Non-pigmented ciliary epithelial cell (primary cell): Measurements from ENCODE around the gene CD36.
"Not testable (repeated sequence)": the region's sequence is repeated elsewhere in the genome, so short reads cannot be mapped to it uniquely, and the experiment has no call there.

Source experiments
- DNase-seq: peaks from one replicate; pipeline ENCODE4 v3.0.0-alpha.2; 2010; ENCODE audit warnings: low read depth

The CD36 gene

DNA sequence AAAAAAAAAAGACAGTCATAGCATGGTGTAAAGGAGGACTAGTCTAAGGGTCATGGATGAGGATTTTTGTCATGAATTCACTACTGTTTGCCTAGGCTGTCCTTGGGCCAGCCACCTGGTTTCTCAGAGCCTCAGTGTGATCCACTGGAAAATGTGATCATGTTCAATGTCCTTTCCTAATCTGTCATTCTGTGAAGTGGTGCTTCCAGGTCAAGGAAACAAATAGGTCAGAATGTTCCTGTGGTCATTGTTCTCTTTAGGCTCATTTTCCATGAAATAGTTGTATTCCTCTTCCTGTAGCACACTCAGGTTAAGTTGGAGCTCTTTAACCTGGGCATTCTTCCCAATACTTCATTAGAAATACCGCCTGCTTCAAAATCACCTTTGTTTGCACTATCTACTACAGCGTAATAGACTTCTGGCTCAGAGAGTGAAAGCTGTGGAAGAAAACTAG, 16.5 kb downstream of the CD36 start:
- DNase-seq = no peak

DNA sequence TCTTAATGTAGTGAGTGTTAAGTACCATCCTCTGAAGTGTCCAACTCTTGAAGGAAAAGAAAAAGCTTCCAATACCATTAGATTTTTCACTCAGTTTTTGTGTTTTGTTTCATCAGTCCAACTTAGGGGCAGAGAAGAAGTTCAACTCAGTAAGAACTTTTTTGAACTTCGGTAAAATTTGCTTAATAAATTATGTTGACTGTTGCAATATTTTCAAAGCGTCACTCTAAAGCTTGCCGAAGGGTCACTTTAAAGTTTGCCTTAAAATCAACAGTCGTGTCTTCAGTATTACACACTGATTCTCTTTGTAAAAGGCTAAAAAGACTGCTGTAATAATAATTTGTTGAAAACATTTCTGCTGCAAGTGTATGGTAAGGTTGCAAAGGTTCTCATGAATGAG, 17.6 kb downstream of the CD36 start:
- DNase-seq = no peak

DNA sequence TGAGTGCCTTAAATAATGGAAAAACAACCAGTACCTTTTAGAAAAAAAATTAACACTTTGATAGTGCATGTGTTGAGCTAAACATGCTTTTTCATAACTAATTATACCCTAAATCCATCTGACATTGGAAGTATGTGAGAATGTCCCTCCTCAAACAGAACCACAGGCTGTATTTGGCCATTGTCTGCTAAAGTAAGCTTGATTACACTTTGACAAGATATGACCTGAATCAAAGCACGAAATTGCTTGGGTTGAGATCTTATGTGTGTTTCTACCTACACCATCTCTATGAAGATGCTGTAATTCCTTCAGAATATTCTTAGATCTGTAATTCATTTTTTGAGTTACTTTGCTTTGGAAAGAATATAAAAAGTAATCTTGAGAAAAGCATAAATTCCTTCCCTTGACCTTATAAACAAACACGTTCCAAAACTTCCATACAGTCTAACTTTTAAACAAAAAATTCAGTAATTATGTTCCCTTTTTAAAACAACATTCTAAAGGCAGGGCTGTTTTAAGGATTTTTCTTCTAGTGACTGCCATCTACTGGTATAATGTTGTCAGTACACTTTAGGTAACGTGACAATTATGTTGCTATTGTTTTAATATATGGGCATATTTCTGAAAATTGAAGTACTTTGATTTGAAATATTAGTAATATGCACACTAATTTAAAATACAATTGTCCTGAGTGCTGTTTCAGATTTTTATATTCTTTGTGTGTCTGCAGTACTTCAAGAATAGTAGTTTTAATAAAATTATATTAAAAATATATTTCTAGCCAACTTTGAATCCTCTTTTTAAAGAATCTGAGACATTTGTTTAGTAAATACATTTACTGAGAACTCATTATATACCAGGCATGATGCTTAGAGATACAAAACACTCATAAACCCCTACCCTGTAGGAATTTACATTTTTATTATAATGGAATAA, 20.9 kb downstream of the CD36 start:
- DNase-seq = no peak

DNA sequence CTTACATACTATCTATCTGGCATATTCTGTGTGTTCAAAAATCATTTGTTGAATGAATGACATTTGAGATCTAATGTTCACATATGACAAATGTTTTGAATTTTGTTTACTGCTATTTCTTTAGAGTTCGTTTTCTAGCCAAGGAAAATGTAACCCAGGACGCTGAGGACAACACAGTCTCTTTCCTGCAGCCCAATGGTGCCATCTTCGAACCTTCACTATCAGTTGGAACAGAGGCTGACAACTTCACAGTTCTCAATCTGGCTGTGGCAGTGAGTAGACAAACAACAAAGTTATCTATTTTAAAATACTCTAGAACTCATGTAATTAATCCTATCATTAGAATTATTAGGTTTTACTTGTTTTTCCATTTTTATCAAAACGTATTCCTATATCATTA, 22.5 kb downstream of the CD36 start:
- DNase-seq = no peak

DNA sequence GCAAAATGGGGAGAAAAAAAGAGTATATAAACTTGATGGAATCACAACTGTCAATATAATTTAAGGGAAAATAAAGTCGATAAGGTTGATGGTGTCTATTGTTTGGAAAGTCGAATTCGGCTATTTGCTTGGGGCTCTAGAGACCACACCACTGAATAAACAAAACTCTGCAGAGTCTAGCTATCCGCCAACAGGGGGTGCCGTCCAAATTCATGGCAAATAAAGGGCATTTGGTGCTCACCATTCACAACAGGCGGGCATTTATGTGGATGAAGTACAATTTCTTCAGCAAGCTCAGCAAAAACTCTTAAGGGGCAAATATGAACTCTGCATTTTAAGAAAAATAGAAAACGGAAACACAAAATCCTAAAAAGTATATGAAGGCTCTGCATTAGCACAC, 23.3 kb downstream of the CD36 start:
- DNase-seq = no peak

DNA sequence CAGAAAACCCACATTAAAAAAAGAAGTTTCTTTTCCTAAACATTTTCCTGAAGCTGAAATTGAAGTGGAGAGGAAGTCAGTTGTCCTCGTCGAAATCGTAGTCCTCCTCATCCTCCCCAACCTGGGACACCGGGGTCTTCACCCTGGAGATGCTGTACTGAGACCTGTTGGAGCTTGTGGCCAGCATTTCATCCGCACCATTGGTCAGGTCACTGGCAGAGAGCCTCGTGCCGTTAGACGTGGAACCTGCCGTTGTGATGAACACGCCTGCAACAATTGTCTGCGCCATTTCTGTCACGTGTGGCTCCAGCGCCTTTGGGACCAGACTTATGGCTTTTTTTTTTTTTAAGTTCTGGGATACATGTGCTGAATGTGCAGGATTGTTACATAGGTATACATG, 23.8 kb downstream of the CD36 start:
- DNase-seq = no peak

DNA sequence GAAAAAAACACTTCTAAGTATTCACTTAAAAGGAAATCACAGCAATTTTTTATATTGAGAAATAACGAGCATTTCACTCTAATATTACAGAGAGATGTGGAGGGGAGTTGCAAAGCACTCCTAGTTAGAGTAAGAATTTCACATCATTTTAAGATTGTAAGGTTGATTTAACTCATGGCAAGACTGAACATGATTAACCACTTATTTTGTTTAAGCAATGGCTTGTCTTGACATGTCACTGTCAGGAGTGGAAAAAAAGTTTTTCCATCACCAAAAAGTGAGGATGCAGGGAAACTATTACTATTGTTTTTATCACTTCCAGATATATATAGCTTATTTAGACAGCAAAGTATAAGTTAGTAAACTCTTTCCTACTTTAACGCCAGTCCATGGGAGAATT, 27.1 kb downstream of the CD36 start:
- DNase-seq = no peak

DNA sequence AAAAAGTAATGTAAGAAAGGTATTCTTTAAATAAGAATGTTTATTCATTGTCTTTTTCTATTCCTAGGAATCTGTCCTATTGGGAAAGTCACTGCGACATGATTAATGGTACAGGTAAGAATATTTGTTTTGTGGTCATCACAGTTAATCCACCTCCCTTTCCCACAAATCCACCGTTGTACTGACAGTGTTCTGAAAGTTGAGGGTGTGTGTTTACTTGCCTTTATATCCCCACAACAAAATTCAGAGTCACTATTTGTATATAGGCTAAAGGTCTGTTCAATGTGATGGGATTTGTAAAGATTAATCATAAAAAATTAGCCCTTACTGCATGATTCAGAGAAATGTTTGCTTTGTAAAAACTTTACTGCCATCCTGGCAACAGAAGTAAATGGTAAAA, 27.9 kb downstream of the CD36 start:
- DNase-seq = no peak

DNA sequence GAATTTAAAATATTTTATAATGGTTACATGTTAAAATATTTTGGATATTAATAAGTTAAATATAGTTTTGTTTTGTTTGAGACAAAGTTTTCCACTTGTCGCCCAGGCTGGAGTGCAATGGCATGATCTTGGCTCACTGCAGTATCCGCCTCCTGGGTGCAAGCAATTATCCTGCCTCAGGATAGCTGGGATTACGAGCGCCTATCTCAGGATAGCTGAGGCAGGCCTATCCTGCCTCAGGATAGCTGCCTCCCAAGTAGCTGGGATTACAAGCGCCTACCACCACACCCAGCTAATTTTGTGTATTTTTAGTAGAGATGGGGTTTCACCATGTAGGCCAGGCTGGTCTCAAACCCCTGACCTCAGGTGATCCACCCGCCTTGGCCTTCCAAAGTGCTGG, 30.9 kb downstream of the CD36 start:
- not testable (repeated sequence) for DNase-seq

DNA sequence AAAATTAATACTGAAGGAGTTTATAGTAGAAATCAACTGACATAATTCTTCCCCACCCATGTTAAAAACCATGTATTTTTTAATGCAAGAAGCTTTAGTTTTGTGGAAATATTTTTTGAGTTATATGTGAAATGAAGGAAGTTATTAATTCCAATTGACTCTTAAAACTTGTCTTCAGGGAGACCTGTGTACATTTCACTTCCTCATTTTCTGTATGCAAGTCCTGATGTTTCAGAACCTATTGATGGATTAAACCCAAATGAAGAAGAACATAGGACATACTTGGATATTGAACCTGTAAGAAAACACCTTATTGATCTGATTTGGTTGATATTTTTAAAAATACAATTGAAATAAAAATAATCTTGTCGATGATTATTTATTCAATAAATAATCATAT, 33.3 kb downstream of the CD36 start:
- DNase-seq = no peak

DNA sequence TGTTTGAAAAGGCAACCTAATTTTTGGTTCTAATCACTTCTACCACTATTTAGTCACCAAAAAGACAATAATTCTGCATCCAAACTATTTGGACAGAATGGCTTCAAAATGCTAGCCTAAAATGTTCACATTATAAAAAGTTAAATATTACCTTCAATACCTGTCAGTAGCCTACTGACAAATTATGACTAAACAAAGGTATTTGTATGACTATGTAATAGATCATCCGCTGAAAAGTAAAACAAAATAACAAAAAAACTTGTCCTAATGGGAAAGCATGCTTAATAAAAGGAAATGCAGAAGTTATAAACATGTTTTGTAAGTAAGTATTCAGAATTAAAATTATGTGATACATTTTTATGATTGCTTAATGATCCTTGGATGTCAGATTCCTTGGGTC, 36.6 kb downstream of the CD36 start:
- DNase-seq = no peak

DNA sequence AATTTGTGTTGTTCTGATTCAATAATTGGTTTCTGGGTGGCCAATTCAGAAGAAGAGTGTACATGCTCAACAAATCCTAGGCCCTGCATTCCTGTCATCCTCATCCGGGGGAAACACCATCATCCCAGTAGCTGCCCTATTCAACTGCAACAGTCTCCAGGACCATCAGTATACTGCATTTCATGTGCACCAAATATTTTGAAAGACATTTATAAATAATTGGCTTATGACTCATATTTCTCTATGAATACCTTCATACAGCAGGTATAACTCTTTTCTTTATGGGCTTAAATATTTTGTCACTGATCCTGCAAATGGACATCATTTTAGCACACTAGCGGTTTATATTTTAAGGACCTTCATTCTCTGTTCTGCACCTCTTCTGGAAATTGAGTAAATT, 38.0 kb downstream of the CD36 start:
- DNase-seq = no peak

DNA sequence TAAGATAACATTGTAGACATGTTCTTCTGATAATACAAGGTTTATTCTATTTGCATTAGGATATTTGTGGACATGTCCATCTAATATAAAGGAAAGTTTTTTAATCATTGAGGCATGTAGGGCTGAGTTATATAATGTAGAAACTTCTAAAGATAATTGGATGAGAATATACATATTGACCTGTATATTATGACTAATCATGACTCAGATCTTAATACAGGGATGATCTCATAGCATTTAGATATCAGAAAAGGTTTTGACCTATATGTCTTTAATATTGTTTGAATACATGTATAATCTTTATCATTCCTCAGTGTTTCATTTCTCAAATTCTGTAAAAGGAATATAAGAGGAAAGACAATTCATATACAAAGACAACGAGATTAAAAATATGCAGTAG, 39.2 kb downstream of the CD36 start:
- DNase-seq = no peak

DNA sequence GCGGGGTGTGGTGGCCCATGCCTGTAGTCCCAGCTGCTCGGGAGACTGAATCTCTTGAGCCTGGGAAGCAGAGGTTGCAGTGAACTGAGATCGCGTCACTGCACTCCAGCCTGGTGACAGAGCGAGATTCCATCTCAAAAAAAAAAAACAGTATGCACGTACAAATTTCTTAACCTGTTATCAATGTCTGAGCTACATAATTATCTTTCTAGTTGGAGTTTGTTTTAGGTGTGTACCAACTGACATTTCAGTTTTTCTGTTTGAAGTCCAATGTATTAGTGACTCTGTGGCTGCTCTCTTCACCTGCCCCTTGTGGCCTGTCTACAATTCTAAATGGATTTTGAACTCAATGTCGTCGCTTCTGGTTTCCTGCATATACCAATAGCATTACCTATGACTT, 40.3 kb downstream of the CD36 start:
- no peak for DNase-seq

DNA sequence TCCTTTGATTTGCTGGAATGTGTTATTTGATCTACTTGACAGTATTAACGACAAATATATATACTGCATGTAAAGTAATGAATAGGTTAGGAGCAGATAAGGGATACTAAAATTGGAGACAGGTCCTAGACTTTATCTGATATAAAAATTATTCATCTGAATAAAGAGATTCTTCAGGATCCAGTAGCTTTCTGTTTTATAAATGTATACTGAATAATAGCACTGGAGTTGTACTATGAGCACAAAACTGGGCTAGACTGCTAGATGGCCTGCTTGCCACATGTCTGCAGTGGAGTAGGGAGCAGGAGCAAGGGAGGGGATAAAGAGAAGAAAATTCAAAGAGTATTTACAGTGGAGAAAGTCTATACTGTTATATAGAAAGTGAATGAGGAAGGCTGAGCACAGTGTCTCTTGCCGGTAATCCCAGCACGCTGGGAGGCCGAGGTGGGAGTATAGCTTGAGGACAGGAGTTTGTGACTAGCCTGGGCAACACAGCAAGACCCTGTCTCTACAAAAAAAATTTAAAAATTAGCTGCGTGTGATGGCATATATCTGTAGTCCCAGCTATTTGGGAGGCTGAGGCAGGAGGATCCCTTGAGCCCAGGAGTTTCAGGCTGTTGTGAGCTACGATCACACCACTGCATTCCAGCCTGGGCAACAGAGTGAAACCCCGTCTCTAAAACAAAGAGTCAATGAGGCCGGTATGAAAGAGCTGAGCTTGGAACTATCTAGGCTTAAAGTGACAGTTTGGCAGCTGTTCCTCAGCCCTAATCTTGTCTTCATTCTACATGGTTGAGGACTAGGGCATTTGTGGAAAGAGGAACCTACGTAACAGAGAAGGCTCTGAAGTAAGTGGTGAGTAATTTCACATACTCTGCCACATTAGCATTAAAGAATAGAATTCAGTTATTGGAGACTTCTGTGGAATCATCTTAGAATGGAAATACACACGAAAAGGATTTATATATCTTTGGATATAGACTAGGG, 41.8 kb downstream of the CD36 start:
- no peak for DNase-seq

DNA sequence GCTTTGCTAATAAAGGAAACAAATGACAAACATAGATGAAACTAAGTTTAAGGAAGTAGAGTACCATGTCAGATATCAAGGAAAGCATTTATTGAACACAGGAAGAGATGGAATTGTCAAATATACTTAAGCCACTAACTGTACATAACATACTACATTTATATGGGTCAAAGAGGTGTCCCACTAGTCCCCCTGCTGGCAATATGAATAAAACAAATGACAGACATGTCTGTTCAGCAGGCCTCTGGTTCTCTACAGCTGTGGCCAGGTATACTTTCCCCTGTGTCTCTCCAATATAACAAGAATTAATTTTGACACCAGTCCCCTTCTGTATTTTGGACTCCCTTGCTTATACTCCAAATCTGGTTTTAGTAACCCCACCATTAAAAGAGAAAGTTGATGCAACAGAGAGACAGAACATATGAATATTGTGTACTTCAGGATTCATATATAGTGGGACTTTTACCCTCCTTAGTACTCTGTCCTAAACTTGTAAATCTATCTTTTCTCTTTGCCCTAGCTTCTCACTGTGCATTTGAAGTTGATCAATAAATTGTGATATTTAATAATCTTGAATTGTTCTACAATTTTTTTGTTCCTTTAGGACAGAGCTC, 42.9 kb downstream of the CD36 start:
- DNase-seq = no peak

DNA sequence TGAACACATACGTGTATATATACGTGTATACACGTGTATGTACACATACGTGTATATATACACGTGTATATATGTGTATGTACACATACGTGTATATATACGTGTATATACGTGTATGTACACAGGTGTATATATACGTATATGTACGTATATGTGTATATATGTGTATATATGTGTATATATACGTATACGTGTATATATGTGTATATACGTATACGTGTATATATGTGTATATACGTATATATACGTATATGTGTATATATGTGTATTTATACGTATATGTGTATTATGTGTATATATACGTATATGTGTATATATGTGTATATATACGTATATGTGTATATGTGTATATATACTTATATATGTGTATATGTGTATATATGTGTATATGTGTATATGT, 44.3 kb downstream of the CD36 start:
- DNase-seq = no peak

DNA sequence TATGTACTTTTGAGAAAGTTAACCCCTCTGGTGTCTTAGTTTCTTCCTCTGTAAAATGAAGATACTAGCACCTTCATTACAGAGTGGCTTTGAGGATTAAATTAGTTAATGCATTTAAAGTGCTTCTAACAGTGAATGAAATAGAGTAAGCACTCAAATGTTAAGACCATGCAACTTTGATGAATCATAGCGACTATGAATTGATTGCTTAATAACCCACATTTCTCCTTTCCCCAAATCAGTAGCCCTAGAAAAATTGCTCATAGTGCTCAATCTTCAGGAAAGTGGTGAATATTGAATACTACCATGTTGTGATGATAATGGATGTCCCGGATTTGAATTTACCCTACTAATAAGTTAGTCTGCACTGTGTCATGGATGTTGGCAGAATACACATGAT, 48.1 kb downstream of the CD36 start:
- no peak for DNase-seq

DNA sequence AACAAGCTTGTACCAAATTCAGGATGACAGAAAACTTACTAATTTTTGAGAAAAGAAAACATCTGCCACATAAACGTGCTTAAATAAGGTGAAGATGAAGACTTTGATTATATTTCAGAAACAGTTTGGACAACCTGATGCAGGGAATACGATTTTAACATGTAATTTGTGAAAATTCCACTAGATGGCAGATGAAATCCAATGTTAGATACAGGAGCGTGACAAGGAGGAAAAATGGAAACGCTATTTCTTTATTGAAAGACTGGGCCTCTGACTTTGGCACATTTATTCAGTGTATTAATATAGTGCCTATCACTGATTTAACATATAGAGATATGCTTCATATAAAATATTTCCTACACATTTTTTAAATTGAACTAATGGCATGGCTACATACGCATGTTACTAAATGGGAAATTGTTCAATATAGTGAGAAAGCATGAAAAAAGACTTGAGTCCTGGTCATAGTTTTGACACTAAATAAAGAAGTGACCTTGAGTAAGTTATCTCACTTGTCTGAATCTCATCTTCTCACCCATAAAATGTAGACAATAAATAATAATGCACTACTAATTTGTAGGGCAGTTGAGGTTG, 60.7 kb downstream of the CD36 start:
- no peak for DNase-seq

DNA sequence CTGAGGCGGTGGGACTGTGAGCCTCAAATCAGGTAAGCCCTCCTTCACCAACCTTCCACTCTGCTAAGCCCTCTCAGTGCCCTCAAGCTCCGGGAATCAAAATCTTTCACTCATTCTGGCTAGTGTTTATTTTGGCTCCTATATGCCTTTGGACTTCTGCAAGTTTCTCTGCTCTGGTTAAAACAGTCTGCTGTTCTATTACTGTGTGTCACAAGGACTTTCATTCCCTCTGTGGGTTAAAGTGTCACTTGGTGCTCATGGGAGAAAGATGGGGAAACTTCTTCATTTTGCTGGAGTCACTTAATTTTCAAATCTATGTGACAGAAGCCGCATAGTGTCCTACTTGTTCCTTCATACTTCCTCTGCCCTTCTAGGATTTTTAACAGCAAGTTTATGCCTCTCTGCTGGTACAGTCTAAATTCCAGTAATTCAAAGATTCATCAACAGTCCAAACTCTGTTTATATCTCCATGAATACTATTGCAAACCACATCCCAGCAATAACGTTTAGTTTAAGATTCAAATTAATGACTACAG, 61.3 kb downstream of the CD36 start:
- no peak for DNase-seq

DNA sequence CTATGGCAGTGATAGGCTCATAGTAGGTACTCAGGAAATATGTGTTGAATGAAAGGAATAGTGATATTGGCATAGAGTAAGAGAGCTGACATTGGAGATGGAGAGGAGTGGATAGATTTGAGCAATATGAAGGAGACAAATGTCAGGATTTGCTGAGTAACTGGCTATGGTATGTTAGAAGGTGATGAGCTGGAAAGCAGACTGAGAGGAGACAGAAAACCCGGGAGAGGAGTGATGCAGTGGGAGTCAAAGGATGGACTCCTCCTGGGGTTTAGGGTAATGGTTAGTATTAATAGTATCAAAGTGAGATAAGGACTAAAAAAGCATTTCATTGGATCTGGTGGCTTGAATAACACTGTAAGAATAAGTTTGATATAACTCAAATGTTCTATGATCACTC, 64.8 kb downstream of the CD36 start:
- DNase-seq = no peak
